Upper lobe of left lung (tissue), 6 donors: ENCODE results near the gene GSDMA. TPM values are rescaled to one million over a fixed set of nuclear protein-coding genes. Genes with fewer than 3 reads are reported as not detected.

Experiments used
- ATAC-seq, 2 donors: fragments of 200-7000 bp; cut with Tn5 transposase; one replicate each; pipeline ENCODE4 v1.9.1; 2022; ENCODE audit warnings: mild to moderate bottlenecking in 2 of 2, moderate library complexity in 2 of 2; ENCODE audit not compliant: low FRiP score in 2 of 2
- DNase-seq, 2 donors: peaks; one replicate each; pipeline ENCODE4 v3.0.0-alpha.2; 2019 to 2020
- H3K27ac ChIP-seq, 4 donors: fragments of 200-600 bp; sonication (generic); one replicate each; pipeline ENCODE4 v1.5.1; 2016 to 2019
- H3K27me3 ChIP-seq, 4 donors: fragments of 200-600 bp; sonication (generic); one replicate each; pipeline ENCODE4 v1.5.1; 2017 to 2019
- H3K36me3 ChIP-seq, 4 donors: fragments of 200-600 bp; sonication (generic); one replicate each; pipeline ENCODE4 v1.5.1; 2016 to 2019
- H3K4me1 ChIP-seq, 4 donors: fragments of 200-600 bp; sonication (generic); one replicate each; pipeline ENCODE4 v1.5.1; 2018 to 2019
- H3K4me3 ChIP-seq, 4 donors: fragments of 200-600 bp; sonication (generic); one replicate each; pipeline ENCODE4 v1.5.1; 2017 to 2019; ENCODE audit warnings: mild to moderate bottlenecking in 2 of 4, moderate library complexity in 1 of 4
- H3K9me3 ChIP-seq, 4 donors: fragments of 200-600 bp; sonication (generic); one replicate each; pipeline ENCODE4 v1.5.1; 2018 to 2019
- EP300 ChIP-seq, 4 donors: sonication (generic); formaldehyde crosslinking; IDR thresholded peaks; one replicate each; pipeline ENCODE4 v1.5.1; 2017; ENCODE audit warnings: antibody characterized with exemption in 4 of 4, control low read depth in 2 of 4
- POLR2A ChIP-seq, 4 donors: fragments of 450-650 bp; IDR thresholded peaks; one replicate each; pipeline ENCODE4 v1.5.1; 2016 to 2017; ENCODE audit warnings: antibody characterized with exemption in 4 of 4, mild to moderate bottlenecking in 2 of 4
- POLR2AphosphoS5 ChIP-seq, 2 donors: sonication (generic); formaldehyde crosslinking; IDR thresholded peaks; one replicate each; pipeline ENCODE4 v1.5.1; 2017; ENCODE audit warnings: antibody characterized with exemption in 2 of 2
- WGBS, 2 donors: methylation state at CpG; one replicate each; pipeline ENCODE4 v1.1.5; 2017 to 2018; 5-methylcytosine and 5-hydroxymethylcytosine counted together
- total RNA-seq, 6 donors: library from RNA; depleted of rRNA in 4 of 6; stranded (reverse); fragments of >200 nt in 4 of 6; gene quantifications; one replicate each; pipeline versions ENCODE4 v1.1.0 to v1.2.1, GENCODE V29; 2016 to 2021
- TF ChIP-seq, protein P1 (sequence below), 6 experiments: fragments of 450-650 bp in 4 of 6; fragments of 200-600 bp in 2 of 6; sonication (generic) in 2 of 6; IDR thresholded peaks; one replicate each; pipeline ENCODE4 v1.5.1; 2016 to 2019; ENCODE audit warnings: antibody characterized with exemption in 6 of 6
- donor health status: DM: no; HTN: no; CAD: no; lungs with moderate emphysema.
- donor health status: DM: no; HTN: yes; CAD: no; lungs with severe emphysema.

The GSDMA gene
- total RNA-seq, 6 donors from 2014 or later, result 0.14 to 0.61 (median 0.51) TPM; not detected in 2

DNA sequence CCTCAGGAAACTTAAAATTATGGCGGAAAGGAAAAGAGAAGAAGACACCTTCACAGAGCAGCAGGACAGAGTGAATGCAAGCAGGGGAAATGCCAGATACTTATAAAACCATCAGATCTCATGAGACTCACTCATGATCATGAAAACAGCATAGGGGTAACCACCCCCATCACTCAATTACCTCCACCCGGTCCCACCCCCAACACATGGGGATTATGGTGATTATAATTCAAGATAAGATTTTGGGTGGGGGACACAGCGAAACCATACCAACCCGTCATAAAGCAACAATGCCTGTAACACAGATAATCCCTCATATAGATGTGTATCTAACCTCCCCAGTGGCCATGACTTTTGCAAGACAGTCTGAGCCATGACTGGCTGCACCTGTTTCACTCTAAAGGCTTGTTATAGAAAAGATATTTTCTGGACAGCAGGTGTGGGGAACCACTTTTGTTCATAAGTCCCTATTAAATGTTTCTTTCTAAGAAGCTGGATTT, 7.0 kb upstream of the GSDMA start:
- Histone ChIP-seq H3K4me1 (peaks cover 8 to 22% (median 21%) of the 10 kb centered on the region in 4 donors), H3K27me3 (no peaks in the 10 kb centered on the region), H3K36me3 (no peaks in the 10 kb centered on the region), H3K9me3 (no peaks in the 10 kb centered on the region), H3K4me3 (no peak overlapping the region), H3K27ac (no peak overlapping the region)
- TF ChIP-seq, protein P1, sequence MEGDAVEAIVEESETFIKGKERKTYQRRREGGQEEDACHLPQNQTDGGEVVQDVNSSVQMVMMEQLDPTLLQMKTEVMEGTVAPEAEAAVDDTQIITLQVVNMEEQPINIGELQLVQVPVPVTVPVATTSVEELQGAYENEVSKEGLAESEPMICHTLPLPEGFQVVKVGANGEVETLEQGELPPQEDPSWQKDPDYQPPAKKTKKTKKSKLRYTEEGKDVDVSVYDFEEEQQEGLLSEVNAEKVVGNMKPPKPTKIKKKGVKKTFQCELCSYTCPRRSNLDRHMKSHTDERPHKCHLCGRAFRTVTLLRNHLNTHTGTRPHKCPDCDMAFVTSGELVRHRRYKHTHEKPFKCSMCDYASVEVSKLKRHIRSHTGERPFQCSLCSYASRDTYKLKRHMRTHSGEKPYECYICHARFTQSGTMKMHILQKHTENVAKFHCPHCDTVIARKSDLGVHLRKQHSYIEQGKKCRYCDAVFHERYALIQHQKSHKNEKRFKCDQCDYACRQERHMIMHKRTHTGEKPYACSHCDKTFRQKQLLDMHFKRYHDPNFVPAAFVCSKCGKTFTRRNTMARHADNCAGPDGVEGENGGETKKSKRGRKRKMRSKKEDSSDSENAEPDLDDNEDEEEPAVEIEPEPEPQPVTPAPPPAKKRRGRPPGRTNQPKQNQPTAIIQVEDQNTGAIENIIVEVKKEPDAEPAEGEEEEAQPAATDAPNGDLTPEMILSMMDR (IDR thresholded peaks at IDR 0.05), result no peak
- TF ChIP-seq POLR2AphosphoS5 (IDR thresholded peaks at IDR 0.05), result no peak
- TF ChIP-seq EP300 (IDR thresholded peaks at IDR 0.05), result no peak
- DNase-seq, result no peak
- WGBS, 2 donors, result 62 to 78% methylated on average over 4 of the region's 4 CpGs
- ATAC-seq, result no peak

DNA sequence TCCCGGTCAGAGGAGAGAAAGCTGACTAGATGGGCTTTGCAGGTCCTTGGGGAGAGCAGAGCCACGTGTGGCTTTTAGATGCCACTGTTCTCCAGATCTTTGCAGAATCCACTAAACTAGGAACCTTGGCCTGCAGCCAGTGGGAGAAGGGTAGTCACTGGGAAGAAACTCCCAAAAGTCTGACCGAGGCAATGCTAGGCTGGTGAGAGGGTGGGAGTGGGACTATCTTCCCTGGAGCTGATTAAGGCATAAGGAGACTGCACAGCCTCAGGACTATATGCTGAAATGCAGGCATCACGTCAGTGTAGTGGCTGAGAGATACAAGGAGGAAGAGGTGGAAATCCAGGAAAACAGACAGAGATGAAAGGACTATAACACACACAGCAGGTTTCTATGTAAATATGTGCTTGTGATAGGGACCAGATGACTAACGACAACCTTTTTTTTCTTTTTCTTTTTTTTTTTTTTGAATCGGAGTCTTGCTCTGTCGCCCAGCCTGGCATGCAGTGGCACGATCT, 2.2 kb upstream of the GSDMA start:
- Histone ChIP-seq H3K4me1 (peaks cover 0 to 4% (median 4%) of the 10 kb centered on the region in 4 donors), H3K36me3 (no peaks in the 10 kb centered on the region), H3K27me3 (no peaks in the 10 kb centered on the region), H3K27ac (no peak overlapping the region), H3K4me3 (no peak overlapping the region), H3K9me3 (no peaks in the 10 kb centered on the region)
- no peak for TF ChIP-seq POLR2AphosphoS5 (IDR thresholded peaks at IDR 0.05)
- TF ChIP-seq, protein P1 (IDR thresholded peaks at IDR 0.05), result no peak
- no peak for TF ChIP-seq POLR2A (IDR thresholded peaks at IDR 0.05)
- TF ChIP-seq EP300 (IDR thresholded peaks at IDR 0.05), result no peak
- 68 to 78% methylated on average over 8 of the region's 8 CpGs for WGBS, 2 donors
- DNase-seq (no peak), ATAC-seq (no peak)

DNA sequence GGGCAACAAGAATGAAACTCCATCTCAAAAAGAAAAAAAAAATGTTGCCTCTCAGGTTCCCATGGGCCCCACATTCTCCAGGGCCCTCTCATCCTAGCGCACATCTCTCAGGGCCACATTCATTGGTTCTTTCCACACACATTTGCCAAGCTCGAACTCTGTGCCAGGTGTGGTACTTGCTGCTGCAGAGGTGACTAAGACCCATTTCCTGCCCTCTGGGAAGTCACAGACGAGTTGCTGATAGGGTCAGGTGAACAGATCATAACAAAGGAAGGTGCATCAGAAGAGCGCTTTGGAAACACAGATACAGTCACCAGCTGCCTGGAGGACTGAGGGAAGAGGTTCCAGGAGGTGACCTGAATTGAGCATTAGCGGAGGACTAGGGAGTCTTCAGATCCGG, 1.0 kb downstream of the GSDMA start:
- no peak for DNase-seq
- TF ChIP-seq EP300 (IDR thresholded peaks at IDR 0.05) (no peak), POLR2AphosphoS5 (IDR thresholded peaks at IDR 0.05) (no peak), POLR2A (IDR thresholded peaks at IDR 0.05) (no peak)
- TF ChIP-seq, protein P1 (IDR thresholded peaks at IDR 0.05), result no peak
- no peaks in the 10 kb centered on the region for H3K9me3 ChIP-seq
- H3K27me3 ChIP-seq, result no peaks in the 10 kb centered on the region
- ATAC-seq, result no peak
- 64 to 70% methylated on average over 6 of the region's 6 CpGs for WGBS, 2 donors
- H3K4me1 ChIP-seq, result peaks cover 0 to 8% (median 4%) of the 10 kb centered on the region in 4 donors
- no peak overlapping the region for H3K27ac ChIP-seq
- no peaks in the 10 kb centered on the region for H3K36me3 ChIP-seq
- H3K4me3 ChIP-seq, result no peak overlapping the region

DNA sequence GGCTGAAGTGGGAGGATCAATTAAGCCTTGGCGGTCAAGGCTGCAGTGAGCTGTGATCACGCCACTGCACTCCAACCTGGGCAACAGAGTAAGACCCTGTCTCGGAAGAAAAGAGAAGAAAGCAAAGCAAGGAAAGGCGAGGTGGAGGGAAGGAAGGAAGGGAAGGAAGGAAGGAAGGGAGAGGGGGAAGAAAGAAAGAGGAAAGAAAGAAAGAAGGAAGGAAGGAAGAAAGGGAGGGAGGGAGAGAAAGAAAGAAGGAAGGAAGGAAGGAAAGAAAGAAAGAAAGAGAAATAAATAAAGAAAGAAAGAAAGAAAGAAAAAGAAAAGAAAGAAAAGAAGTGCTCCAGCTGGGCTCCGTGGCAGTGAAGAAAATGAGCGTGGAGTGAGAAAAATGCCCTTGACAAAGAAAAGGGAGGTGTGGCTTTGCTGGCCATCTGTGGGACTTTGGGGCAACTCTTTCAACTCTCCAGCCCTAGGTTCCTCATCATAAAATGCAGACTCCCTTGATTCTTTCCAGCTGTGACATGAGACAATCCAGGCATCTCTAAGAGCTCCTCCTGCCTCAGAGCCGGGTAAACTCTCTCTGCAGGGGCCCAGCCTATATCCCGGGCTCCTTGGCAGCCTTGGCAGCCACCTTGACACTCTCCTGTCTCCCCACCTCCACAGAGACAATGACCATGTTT, 2.4 kb downstream of the GSDMA start:
- H3K36me3 ChIP-seq, result no peaks in the 10 kb centered on the region
- 66 to 73% methylated on average over 6 to 8 of the region's 8 CpGs for WGBS, 2 donors
- TF ChIP-seq EP300 (IDR thresholded peaks at IDR 0.05) (no peak), POLR2AphosphoS5 (IDR thresholded peaks at IDR 0.05) (no peak), POLR2A (IDR thresholded peaks at IDR 0.05) (no peak)
- TF ChIP-seq, protein P1 (IDR thresholded peaks at IDR 0.05), result no peak

More for the DNA sequence above, 2.4 kb downstream of the GSDMA start:
- Histone ChIP-seq H3K4me1 (peaks cover 0 to 7% (median 1%) of the 10 kb centered on the region in 4 donors), H3K27ac (no peak overlapping the region), H3K27me3 (no peaks in the 10 kb centered on the region), H3K9me3 (no peaks in the 10 kb centered on the region), H3K4me3 (no peak overlapping the region)
- DNase-seq, result no peak
- no peak for ATAC-seq
